OCI-LY7 (cell line): ENCODE results near the gene FAM13A.

ENCODE experiments used
- CTCF ChIP-seq: fragments of 200-600 bp; sonication (generic); conservative IDR thresholded peaks from 2 replicates; pipeline ENCODE4 v1.5.1; 2014; ENCODE audit warnings: mild to moderate bottlenecking, antibody characterized with exemption, low read length, moderate library complexity, mixed read lengths
- EZH2phosphoT487 ChIP-seq: fragments of 200-600 bp; sonication (generic); IDR thresholded peaks from 2 replicates; pipeline ENCODE4 v1.6.1; 2018; ENCODE audit warnings: low read depth, borderline replicate concordance, mild to moderate bottlenecking, mixed run types, antibody characterized with exemption, low read length, moderate library complexity, mixed read lengths

GRCh38 chr4:89036535-89036934, 20.4 kb downstream of the FAM13A start:
- TF ChIP-seq CTCF (no peak), EZH2phosphoT487 (no peak)
